ENCODE data around the gene PNPLA7. TPM values are rescaled to one million over a fixed set of nuclear protein-coding genes. Genes with fewer than 3 reads are reported as not detected.

The PNPLA7 gene
- 0.57 and 1.1 TPM in 2 replicates for total RNA-seq

DNA sequence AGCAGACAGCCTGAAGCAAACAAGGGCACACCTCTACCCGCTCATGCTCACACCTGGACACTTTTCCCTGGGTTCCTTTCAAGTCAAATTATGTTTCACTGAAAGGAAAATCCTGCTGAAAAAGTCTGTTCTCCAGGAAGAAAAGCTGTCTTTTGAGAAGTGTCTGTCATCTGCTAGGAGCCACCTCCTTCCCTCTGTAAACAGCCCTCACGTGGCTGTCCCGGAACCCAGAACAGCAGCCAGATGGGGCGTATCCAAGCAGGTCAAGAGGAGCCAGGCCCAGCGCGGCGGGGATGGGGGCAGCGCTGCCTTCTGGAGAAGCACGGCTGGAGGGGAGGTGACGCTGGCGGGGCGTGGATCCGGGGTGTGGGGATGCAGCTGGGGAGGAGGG, at the start of gene PNPLA7:
TSS of gene PNPLA7 (minus strand) at position 172 of the 391 bp plus-strand sequence. CDS start 205 bp downstream, outside the sequence.

DNA sequence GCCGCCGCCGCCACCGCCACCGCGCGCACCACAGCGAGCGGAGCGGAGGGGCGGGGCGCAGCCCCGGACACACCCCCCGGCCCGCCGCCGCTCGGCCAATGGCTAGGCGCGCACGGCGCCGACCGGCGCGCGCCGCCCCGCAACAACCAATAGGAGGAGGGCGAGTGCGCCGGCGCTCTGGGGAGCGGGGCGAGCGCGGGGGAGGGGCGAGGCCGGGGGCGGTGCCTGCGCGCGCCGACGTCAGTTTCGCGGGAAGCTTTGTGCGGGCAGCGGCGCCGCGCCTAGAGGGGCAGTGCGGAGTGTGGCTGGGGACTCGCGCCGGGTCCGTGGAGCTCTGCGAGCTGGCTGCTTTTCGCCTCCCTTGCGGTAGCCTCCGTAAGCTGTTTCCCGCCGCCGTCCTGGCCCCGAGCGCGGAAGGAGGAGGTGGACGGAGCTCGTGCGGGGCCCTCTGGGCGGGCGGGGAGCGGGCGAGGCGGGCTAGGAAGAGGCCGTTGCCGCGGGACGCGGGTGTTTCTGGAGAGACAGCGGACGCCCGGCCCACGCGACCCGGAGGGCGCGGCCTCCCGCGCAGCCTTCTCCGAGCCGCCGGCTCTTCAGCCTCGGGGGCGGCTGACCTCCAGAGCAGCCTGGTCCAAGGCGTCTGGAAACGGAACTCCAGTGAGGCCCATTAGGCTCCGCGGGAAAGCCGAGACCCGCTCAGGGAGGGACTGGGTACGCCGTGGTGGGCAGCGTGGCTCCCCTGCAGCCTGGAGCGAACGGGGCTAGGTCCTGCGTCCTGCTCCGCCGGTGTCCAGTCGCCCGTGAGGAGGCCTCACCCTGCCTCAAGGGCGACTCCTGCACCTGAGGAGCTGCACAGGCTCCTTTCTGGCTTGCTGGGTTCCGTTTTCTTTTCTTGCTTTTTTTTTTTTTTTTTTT, 40.5 kb upstream of the PNPLA7 start, which contains the start of gene ZMYND19:
TSS of gene ZMYND19 (minus strand) at position 44 of the 915 bp plus-strand sequence. CDS start 249 bp downstream, outside the sequence.

DNA sequence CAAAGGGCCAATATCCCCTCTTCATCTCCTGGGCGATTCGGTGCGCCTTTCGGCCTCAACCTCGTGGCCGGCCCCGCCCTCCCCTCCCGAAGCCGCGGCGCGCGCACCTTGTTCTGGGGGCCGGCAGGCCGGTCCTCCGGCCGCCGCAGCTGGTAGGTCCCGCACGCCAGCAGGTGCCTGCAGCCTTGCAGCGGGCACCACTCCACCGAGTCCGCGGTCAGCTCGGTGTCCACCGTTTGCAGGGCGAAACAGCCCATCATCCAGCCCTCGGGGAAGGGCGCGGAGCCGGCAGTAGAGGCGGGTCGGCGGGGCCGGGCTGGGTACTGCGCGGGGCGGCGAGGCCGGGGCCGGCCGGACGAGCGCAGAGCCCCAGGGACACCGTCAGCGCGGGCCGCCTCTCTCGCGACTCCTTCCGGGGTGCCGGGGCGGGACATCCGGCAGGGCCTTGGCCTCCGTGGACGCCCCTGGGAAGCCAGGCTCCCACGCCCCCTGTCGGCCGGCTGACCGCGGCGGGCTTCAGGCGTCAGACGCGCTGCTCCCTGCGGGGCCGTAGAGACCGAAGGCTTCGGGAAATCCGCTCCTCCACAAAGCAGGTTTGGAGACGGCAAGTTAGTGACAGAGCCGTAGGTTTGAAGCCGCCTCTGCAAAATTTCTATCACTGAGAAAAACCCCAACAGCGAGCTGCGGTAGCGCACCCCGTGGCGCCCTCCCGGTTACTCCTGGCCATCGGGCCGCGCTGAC, 28.5 kb upstream of the PNPLA7 start, which contains the start of gene DPH7:
TSS of gene DPH7 (minus strand) at position 408 of the 741 bp plus-strand sequence. CDS start at position 260, 148 bp downstream.

DNA sequence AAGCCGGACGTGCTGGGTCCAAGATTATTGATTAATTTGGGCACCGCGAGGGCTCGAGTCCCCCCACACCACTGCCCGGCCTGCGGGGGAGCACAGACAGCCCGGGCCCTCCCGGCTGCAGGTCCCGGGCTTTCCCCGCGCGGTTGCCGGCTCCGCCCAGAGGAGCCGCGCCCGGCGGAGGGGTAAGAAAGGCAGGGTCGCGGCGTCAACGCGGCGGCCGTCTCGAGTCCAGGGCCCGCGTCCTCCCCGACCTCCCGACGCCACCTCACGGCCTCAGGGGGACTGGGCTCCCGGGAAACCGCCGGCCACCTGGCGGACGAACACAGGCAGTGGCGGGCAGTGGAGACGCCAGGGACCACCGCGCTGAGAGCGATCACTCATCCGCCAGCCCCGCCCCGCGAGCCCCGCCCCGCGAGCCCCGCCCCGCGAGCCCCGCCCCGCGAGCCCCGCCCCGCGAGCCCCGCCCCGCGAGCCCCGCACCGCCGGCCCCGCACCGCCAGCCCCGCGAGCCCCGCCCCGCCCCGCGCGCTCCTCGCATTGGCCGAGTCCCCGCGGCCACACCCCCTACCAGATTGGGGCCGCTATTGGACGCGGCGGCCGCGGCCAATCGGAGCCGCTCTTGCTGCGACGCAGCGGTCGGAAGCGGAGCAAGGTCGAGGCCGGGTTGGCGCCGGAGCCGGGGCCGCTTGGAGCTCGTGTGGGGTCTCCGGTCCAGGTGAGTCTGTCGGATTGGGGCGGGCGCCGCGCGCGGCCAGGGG, 1.2 kb upstream of the PNPLA7 start, which contains the start of gene MRPL41:
TSS of gene MRPL41 (plus strand) at position 616 of the 758 bp plus-strand sequence. CDS start 203 bp downstream, outside the sequence.

DNA sequence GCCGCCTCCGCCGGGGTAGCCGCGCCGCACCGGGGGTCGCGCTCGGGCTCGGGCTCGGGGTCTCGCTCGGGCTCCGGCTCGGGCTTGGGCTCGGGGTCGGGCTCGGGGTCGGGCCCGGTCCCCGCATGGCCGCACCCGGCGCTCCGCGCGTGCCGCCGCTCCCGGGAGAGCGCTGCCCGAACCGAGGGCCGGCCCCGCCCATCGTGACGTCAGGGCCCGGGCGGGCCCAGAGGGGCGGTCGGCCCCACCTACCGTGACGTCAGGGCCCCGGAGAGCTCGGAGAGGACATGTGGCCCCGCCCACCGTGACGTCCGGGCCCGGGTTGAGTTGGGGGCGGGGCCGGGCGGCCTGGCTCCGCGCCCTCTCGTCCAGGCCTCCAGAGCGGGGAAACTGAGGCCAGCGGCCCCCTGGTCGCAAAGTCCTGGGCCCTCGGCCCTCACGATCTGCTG, 91.0 kb downstream of the PNPLA7 start, which contains the start of gene NSMF:
TSS of gene NSMF (minus strand) at position 183 of the 449 bp plus-strand sequence. CDS start 232 bp downstream, outside the sequence.

DNA sequence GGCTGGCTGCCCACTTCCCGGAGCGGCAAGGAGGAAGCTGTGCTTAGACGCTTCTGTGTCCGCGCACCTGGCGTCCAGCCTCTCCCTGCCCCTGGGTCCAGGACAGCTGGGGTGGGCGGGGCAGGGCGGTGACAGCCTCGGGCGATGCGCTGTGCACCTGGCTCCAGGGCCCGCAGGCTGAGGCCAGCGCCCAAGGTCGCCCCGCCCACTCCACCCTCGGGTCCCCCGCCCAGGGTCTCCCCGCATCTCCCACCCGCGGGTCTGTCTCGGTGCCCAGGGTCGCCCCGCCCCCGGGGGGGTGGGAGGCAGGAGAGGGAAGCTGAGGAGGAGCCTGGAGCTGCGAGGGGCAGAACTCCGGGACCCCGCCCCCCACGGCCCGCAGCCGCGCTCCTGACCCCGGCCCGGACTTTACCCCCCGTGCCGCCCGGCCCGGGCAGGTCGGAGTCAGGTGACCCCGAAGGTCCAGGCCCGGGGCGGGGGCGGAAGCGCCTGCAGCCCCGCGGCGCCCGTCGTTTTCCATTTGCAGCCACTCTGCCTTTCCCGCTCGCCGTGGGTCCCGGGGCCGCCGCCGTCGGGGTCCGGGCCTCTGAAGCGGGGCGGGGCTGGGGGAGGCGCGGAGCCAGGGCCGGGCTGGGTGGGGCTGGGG, 108.8 kb downstream of the PNPLA7 start, which contains the start of gene ENTPD8:
TSS of gene ENTPD8 (minus strand) at position 69 of the 646 bp plus-strand sequence. CDS start 3,072 bp downstream, outside the sequence.

DNA sequence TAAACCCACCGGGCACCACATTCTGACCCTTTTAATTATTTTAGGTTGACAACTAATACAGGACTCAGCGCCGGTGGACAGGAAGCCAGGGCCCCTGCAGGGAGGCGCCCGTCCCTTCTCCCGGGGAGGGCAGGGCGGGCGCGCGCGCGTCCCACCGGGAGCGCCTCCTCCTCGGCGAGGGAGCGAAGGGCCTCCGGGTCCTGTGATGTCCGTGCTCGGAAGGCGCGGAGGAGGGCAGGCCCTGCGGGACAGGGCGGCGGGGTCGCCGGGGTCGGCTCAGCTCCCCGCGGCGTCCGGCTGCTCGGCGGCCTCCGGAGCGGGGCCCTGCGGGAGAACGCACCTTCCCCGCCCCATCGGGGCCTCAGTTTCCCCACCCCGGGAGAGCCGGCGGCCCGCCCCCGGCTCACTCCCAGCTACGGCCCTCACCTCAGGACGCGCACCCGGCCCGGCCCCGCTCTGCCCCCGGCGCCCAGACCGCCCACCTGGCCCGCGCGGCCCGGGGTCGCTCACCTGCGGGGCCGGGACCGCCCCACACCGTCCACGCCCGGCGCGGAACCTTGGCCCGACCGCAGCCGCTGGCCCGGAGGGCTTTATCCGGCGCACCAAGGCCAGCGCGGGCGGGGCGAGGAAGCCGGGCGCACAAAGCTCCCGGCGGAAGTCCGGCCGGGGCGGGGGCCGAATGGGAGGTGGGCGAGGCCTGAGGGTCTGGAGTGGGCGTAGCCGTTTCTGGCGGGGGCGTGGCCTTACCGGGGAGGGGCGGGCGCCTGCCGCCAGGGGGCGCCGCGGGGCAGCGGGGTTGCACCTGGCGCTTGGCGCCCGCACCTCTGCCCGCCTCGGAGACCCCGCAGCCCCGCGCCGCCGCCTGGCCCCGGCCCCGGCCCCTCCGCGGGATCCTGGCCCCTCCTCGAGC, 127.3 kb downstream of the PNPLA7 start, which contains the start of the genes EXD3 and NOXA1:
TSS of gene EXD3 (minus strand) at position 559 of the 910 bp plus-strand sequence. CDS start 27,805 bp downstream, outside the sequence.
TSS of gene NOXA1 (plus strand) at position 790 of the 910 bp plus-strand sequence. CDS start 137 bp downstream, outside the sequence.

Other genes with a start within 250 kb of the PNPLA7 start
- 0.09 and 0.14 TPM in 2 replicates for gene NRARP, start 248.1 kb downstream of the PNPLA7 start, total RNA-seq
- 8.4 and 13.2 TPM in 2 replicates for gene EXD3, start 127.2 kb downstream of the PNPLA7 start, total RNA-seq
- gene NOXA1, start 127.0 kb downstream of the PNPLA7 start, total RNA-seq: 0.46 and 0.57 TPM in 2 replicates
- gene ENTPD8, start 109.0 kb downstream of the PNPLA7 start, total RNA-seq: not detected in 2 replicates
- gene NSMF, start 91.1 kb downstream of the PNPLA7 start, total RNA-seq: 10.4 and 15.5 TPM in 2 replicates
- 49.6 and 57.2 TPM in 2 replicates for gene MRPL41, start 1.5 kb upstream of the PNPLA7 start, total RNA-seq
- gene DPH7, start 28.5 kb upstream of the PNPLA7 start, total RNA-seq: 16.8 and 18.4 TPM in 2 replicates
- gene ZMYND19, start 40.1 kb upstream of the PNPLA7 start, total RNA-seq: 12.5 and 17.9 TPM in 2 replicates
- 11.5 and 12.9 TPM in 2 replicates for gene ARRDC1, start 55.3 kb upstream of the PNPLA7 start, total RNA-seq
- gene EHMT1, start 68.6 kb upstream of the PNPLA7 start, total RNA-seq: 37.3 and 43.3 TPM in 2 replicates

All from smooth muscle cell of bladder (primary cell).